T47D (cell line): ENCODE results near the gene PTPN13.

Experiments used
- DNase-seq, 2 experiments: peaks; one replicate each; pipeline versions ENCODE4 v3.0.0 to v3.0.0-alpha.2; 2011 to 2012; ENCODE audit warnings: low read depth in 1 of 2, low spot score in 1 of 2
- JUND ChIP-seq: IDR thresholded peaks from 2 replicates; pipeline ENCODE4 v1.6.1; 2012; ENCODE audit warnings: low read depth
- in situ Hi-C: cut with HindIII; loops from 2 replicates; pipeline ENCODE4 v1.10.0; 2016; ENCODE audit warnings: low sequenced_read_pairs, low pct_unique_long_range_greater_than_20kb

Gene PTPN13

GRCh38 chr4:86603311-86603885 is 9.3 kb downstream of the PTPN13 start:
- TF ChIP-seq JUND: no peak
- in situ Hi-C loops: no loop called here
- DNase-seq: no peak

DNA sequence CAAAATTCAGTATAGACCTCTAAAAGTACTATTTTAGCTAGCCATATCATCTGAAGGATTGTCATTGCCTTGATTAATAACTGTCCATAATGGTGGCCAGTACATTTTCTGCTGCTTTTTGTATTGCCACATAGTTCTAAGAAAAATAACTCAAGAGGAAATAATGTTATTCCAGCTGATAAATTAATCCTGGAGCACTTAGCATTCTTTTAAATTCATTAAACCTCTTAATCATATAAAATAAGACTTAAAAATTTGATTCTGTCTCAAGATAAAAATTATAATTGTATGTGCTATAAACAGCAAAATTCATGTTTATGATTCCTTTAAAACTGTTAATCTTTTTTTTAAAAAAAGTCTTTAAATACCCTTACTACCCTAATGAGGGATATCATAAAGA is 12.7 kb downstream of the PTPN13 start:
- in situ Hi-C loops: no loop called here
- no peak for DNase-seq
- TF ChIP-seq JUND: no peak

DNA sequence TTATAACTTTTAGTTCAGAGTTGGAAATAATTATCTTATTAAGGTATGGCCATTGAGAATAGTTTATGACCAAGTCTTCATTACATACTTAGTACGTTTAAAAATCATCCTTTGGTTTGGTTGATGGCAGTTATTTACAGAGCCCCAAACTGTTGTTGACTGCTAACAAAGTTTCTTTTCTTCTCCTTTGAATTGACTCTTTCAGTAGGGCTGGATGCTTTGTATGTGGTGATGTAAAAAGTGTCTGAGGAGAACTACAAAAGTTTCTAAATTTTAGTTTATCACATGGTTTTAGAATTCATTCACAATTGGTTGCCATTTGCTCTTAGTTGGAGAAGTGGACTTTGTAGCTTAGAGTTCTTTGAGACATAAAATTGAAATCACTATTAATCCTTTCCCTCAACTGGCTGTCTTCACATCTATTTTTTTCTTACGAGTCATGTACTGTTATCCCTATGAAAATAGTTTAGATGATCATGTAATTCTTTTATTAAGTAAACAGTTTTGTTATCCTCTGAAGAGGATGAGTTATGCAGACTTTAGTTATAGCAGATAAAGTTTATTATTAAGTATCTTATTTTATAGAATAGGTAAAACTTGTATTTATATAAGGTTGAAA is 14.8 kb downstream of the PTPN13 start:
- TF ChIP-seq JUND: no peak
- in situ Hi-C loops: no loop called here
- DNase-seq: no peak

GRCh38 chr4:86611757-86612156 is 17.6 kb downstream of the PTPN13 start:
- no peak for DNase-seq
- no peak for TF ChIP-seq JUND
- in situ Hi-C loops: no loop called here

- in situ Hi-C loops: no loop called here
- TF ChIP-seq JUND: no peak
- no peak for DNase-seq
Observed at GRCh38 chr4:86613734-86614133, 19.6 kb downstream of the PTPN13 start.

- in situ Hi-C loops: no loop called here
- DNase-seq: no peak
- TF ChIP-seq JUND: no peak
Observed at GRCh38 chr4:86614865-86615264, 20.8 kb downstream of the PTPN13 start.

DNA sequence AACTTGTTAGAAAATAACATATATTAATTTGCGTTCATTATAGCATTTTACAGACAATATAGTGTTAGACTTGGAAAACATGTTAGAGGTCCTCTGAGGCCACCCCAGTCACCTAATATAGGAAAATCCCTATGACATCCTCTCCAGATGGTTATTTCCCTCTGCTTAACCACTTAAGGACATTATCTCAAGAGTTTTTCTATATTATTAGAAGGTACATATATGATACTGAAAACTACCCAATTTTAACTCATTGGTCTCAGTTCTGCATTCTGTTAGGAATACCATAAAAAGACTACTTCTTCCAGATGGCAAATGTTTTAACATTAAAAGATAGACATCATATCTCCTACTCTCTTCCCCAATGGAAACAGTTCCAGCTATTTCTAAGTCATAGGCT is 21.4 kb downstream of the PTPN13 start:
- TF ChIP-seq JUND: no peak
- in situ Hi-C loops: no loop called here
- no peak for DNase-seq

GRCh38 chr4:86619656-86620055 is 25.5 kb downstream of the PTPN13 start:
- TF ChIP-seq JUND: no peak
- in situ Hi-C loops: no loop called here

DNA sequence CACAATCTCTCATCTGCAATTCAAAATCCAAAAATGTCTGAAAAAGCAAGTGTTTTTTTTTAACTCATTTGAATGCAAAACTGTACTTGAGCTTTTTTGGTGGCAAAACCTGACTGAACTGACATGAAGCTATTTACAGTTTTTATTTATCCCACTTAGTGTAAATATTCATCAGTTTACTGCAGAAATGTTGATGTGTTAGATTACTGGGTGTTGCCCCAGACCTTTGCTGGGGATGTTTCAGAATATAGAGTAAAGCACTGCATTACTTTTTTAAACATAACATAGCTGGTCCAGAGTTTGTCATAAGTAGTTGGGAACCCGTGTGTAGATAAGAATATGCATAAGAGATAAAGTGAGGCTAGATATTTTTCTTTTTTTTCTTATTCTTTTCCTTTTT is 27.3 kb downstream of the PTPN13 start:
- in situ Hi-C loops: no loop called here
- TF ChIP-seq JUND: no peak
- DNase-seq: no peak

More at GRCh38 chr4:86619656-86620055, 25.5 kb downstream of the PTPN13 start:
- DNase-seq: no peak

- DNase-seq: no peak
- no peak for TF ChIP-seq JUND
- in situ Hi-C loops: no loop called here
Observed at GRCh38 chr4:86626066-86626465, 32.0 kb downstream of the PTPN13 start.

GRCh38 chr4:86627462-86628135 is 33.5 kb downstream of the PTPN13 start:
- no peak for TF ChIP-seq JUND
- no peak for DNase-seq
- in situ Hi-C loops: no loop called here

- TF ChIP-seq JUND: no peak
- in situ Hi-C loops: no loop called here
- DNase-seq: no peak
Observed at GRCh38 chr4:86630629-86631028, 36.5 kb downstream of the PTPN13 start.

- no peak for DNase-seq
- in situ Hi-C loops: no loop called here
- TF ChIP-seq JUND: no peak
Observed at GRCh38 chr4:86631166-86631565, 37.1 kb downstream of the PTPN13 start.
